Pancreas (tissue), 10 donors: Measurements from ENCODE around the gene LTBP2. TPM values are rescaled to one million over a fixed set of nuclear protein-coding genes. Genes with fewer than 3 reads are reported as not detected.
A peak's percentile ranks its signal among the peaks of the same experiment; 100 is the strongest.

ENCODE experiments used
- ATAC-seq, 4 donors: fragments of 200-7000 bp; cut with Tn5 transposase; one replicate each; pipeline versions ENCODE4 v1.8.0 to v1.9.1; 2020; ENCODE audit warnings: mild to moderate bottlenecking in 4 of 4, moderate library complexity in 4 of 4
- DNase-seq, 6 donors: peaks; one replicate each; pipeline ENCODE4 v3.0.0-alpha.2; 2020
- FAIRE-seq: peaks from 2 replicates; lab custom pipeline; 2012; peaks lifted over from hg19 to GRCh38; lab: Jason Lieb, UNC
- H3K27ac ChIP-seq, 4 donors: fragments of 200-600 bp; sonication (generic); 1 replicate in 3 of 4; 2 replicates in 1 of 4; pipeline versions ENCODE4 v1.5.0 to v1.8.0; 2020
- H3K27me3 ChIP-seq, 4 donors: fragments of 200-600 bp; one replicate each; pipeline ENCODE4 v1.8.0; 2021
- H3K36me3 ChIP-seq, 3 donors: fragments of 200-600 bp; sonication (generic) in 1 of 3; one replicate each; pipeline versions ENCODE4 v1.5.0 to v1.8.0; 2020 to 2021
- H3K4me1 ChIP-seq, 3 donors: fragments of 200-600 bp; one replicate each; pipeline ENCODE4 v1.8.0; 2021
- H3K4me3 ChIP-seq, 4 donors: fragments of 200-600 bp; sonication (generic) in 2 of 4; one replicate each; pipeline versions ENCODE4 v1.5.0 to v1.8.0; 2020 to 2021
- H3K9me3 ChIP-seq, 4 donors: fragments of 200-600 bp; one replicate each; pipeline ENCODE4 v1.8.0; 2021
- CTCF ChIP-seq, 4 donors: fragments of 200-600 bp; sonication (generic) in 3 of 4; IDR thresholded peaks; one replicate each; pipeline versions ENCODE4 v1.5.0 to v1.8.0; 2021; ENCODE audit warnings: antibody characterized with exemption in 4 of 4
- WGBS, 2 donors: extraction: QIAGEN DNeasy Blood & Tissue Kit; methylation state at CpG; one replicate each; pipeline ENCODE4 v1.1.7; 2013; 5-methylcytosine and 5-hydroxymethylcytosine counted together
- intact Hi-C, 3 donors: fragments of 100-400 bp; cut with DNase I; formaldehyde crosslinking; loops; one replicate each; pipeline versions ENCODE4 v1.11.1 to v1.14.2; 2022
- polyA plus RNA-seq, 2 donors: library from polyadenylated mRNA; stranded (reverse); fragments of 200-250 nt; gene quantifications; one replicate each; pipeline ENCODE4 v1.2.3, GENCODE V29; 2013
- total RNA-seq, 6 donors: library from RNA; stranded (reverse); fragmentation: NEBNext Ultra II Directional in 4 of 6; extraction: Animal tissue kit (Norgen Biotek cat#: 25700) in 4 of 6; gene quantifications; one replicate each; pipeline versions ENCODE4 v1.2.1 to v1.2.4, GENCODE V29; 2021 to 2023
- donor health status: healthy with polysubstance abuse.
- donor health status: DM: no; HTN: no; CAD: no; lungs with moderate emphysema.
- donor health status: DM: no; HTN: no; CAD: no.
- donor health status: control.
- donor health status: control.
- donor health status: Bipolar disorder and iron deficiency.
- donor health status: DM: yes; HTN: yes; CAD: no.
- donor health status: DM: no; HTN: no; CAD: no.
- donor health status: DM: no; HTN: no; CAD: no.
- donor health status: DM: yes; HTN: yes; CAD: no.

The LTBP2 gene
- total and polyA plus RNA-seq, 8 donors: 1.8 to 18.1 (median 4.7) TPM

- H3K27me3 ChIP-seq: no peaks in the 10 kb centered on the region
- FAIRE-seq (no peak), ATAC-seq (no peak), DNase-seq (no peak)
- no peak overlapping the region for H3K27ac ChIP-seq
- H3K4me3 ChIP-seq: no peak overlapping the region
- peaks cover 3 to 21% (median 19%) of the 10 kb centered on the region in 3 donors for H3K4me1 ChIP-seq
- TF ChIP-seq CTCF (IDR thresholded peaks at IDR 0.05): no peak
- H3K9me3 ChIP-seq: no peaks in the 10 kb centered on the region
- intact Hi-C loops: loop anchor here in 1 of 3 donors (10.0 kb wide), 1 partner anchor 191 kb away; no protein-coding TSS in a partner anchor
- no peaks in the 10 kb centered on the region for H3K36me3 ChIP-seq
- 48 to 54% methylated on average over 16 of the region's 16 CpGs for WGBS, 2 donors
These were observed 1.3 kb upstream of the LTBP2 start for GRCh38 chr14:74613211-74613914.

- peak; percentile 66 to 94 (median 83) for DNase-seq
- Histone ChIP-seq H3K4me1 (peaks cover 0 to 13% (median 10%) of the 10 kb centered on the region in 3 donors), H3K36me3 (no peaks in the 10 kb centered on the region), H3K27ac (no peak overlapping the region), H3K27me3 (no peaks in the 10 kb centered on the region), H3K4me3 (peak overlapping the region; percentile 51 to 82 (median 66)), H3K9me3 (no peaks in the 10 kb centered on the region)
- FAIRE-seq: no peak
- peak; percentile 45 to 63 (median 48) for TF ChIP-seq CTCF (IDR thresholded peaks at IDR 0.05)
- WGBS, 2 donors: 5 to 6% methylated on average over 65 to 69 of the region's 69 CpGs
- intact Hi-C loops: loop anchor here in 1 of 3 donors (10.0 kb wide), 1 partner anchor 192 kb away; no protein-coding TSS in a partner anchor
- peak; percentile 79 to 85 (median 82) for ATAC-seq
These were observed 449 bp upstream of the LTBP2 start for GRCh38 chr14:74612350-74613021.

- intact Hi-C loops: loop anchor here in 1 of 3 donors (10.0 kb wide), 1 partner anchor 194 kb away; no protein-coding TSS in a partner anchor
- H3K27me3 ChIP-seq: no peaks in the 10 kb centered on the region
- ATAC-seq (no peak), DNase-seq (peak in 1 of 6 donors; percentile 82), FAIRE-seq (no peak)
- WGBS, 2 donors: 56 to 58% methylated on average over 64 to 65 of the region's 65 CpGs
- no peaks in the 10 kb centered on the region for H3K36me3 ChIP-seq
- H3K4me1 ChIP-seq: peaks cover 0 to 9% (median 8%) of the 10 kb centered on the region in 3 donors
- peak overlapping the region in 3 of 4 donors; percentile 56 to 82 (median 75) for H3K4me3 ChIP-seq
- TF ChIP-seq CTCF (IDR thresholded peaks at IDR 0.05): no peak
- no peaks in the 10 kb centered on the region for H3K9me3 ChIP-seq
- H3K27ac ChIP-seq: no peak overlapping the region
These were observed 979 bp downstream of the LTBP2 start for GRCh38 chr14:74610866-74611649.

- FAIRE-seq: no peak
- no peak for ATAC-seq
These were observed 1.7 kb downstream of the LTBP2 start for GRCh38 chr14:74610199-74610865.

More at GRCh38 chr14:74610199-74610865, 1.7 kb downstream of the LTBP2 start:
- no peak for DNase-seq
- peaks cover 0 to 8% (median 8%) of the 10 kb centered on the region in 3 donors for H3K4me1 ChIP-seq
- WGBS, 2 donors: 74 to 79% methylated on average over 26 of the region's 26 CpGs
- TF ChIP-seq CTCF (IDR thresholded peaks at IDR 0.05): no peak
- H3K9me3 ChIP-seq: no peaks in the 10 kb centered on the region
- no peaks in the 10 kb centered on the region for H3K36me3 ChIP-seq
- H3K27me3 ChIP-seq: no peaks in the 10 kb centered on the region
- peak overlapping the region in 1 of 4 donors; percentile 41 for H3K27ac ChIP-seq
- peak overlapping the region in 1 of 4 donors; percentile 82 for H3K4me3 ChIP-seq
- intact Hi-C loops: loop anchor here in 1 of 3 donors (10.0 kb wide), 1 partner anchor 194 kb away; no protein-coding TSS in a partner anchor
